ENCODE measurements around the gene HPS4.

HPS4 gene

GRCh38 chr22:26496456-26496855, 12.9 kb upstream of the HPS4 start:
- no peak for DNase-seq

- no peak for DNase-seq
These were observed 10.9 kb upstream of the HPS4 start for GRCh38 chr22:26494506-26494905.

GRCh38 chr22:26492220-26492619, 8.6 kb upstream of the HPS4 start:
- no peak for DNase-seq

GRCh38 chr22:26489447-26490036, 6.0 kb upstream of the HPS4 start:
- no peak for DNase-seq

- no peak for DNase-seq
These were observed 4.4 kb upstream of the HPS4 start for GRCh38 chr22:26487996-26488395.

- DNase-seq: no peak
These were observed 2.8 kb upstream of the HPS4 start for GRCh38 chr22:26486394-26486793.

GRCh38 chr22:26485806-26486390, 2.3 kb upstream of the HPS4 start:
- DNase-seq: no peak

GRCh38 chr22:26485013-26485412, 1.4 kb upstream of the HPS4 start:
- DNase-seq: no peak

- no peak for DNase-seq
These were observed 750 bp upstream of the HPS4 start for GRCh38 chr22:26484360-26484706.

GRCh38 chr22:26483043-26483438, 542 bp downstream of the HPS4 start:
- no peak for DNase-seq

GRCh38 chr22:26482161-26482560, 1.4 kb downstream of the HPS4 start:
- DNase-seq: no peak

GRCh38 chr22:26481694-26482093, 1.9 kb downstream of the HPS4 start:
- DNase-seq: no peak

GRCh38 chr22:26481112-26481693, 2.4 kb downstream of the HPS4 start:
- DNase-seq: no peak

GRCh38 chr22:26480611-26480932, 3.0 kb downstream of the HPS4 start:
- DNase-seq: no peak

GRCh38 chr22:26479792-26480610, 3.6 kb downstream of the HPS4 start:
- no peak for DNase-seq

GRCh38 chr22:26479043-26479791, 4.4 kb downstream of the HPS4 start:
- DNase-seq: peak in 1 of 2 experiments; percentile 52

- DNase-seq: peak in 1 of 2 experiments; percentile 14
These were observed 6.2 kb downstream of the HPS4 start for GRCh38 chr22:26477341-26477731.

GRCh38 chr22:26476705-26477340, 6.8 kb downstream of the HPS4 start:
- DNase-seq: no peak

GRCh38 chr22:26474682-26475081, 8.9 kb downstream of the HPS4 start:
- no peak for DNase-seq

- DNase-seq: no peak
These were observed 12.1 kb downstream of the HPS4 start for GRCh38 chr22:26471522-26471921.

- DNase-seq: no peak
These were observed 12.8 kb downstream of the HPS4 start for GRCh38 chr22:26470807-26471206.

GRCh38 chr22:26466196-26466595, 17.4 kb downstream of the HPS4 start:
- peak; percentile 92 to 98 for DNase-seq

- DNase-seq: no peak
These were observed 19.3 kb downstream of the HPS4 start for GRCh38 chr22:26464312-26464711.

Data from NCI-H524 (cell line).